Endothelial cell of umbilical vein (primary cell): Measurements from ENCODE around the gene GRID1.

Source experiments
- CTCF ChIP-seq, 2 donors: IDR thresholded peaks; 1 replicate in 1 of 2; 2 replicates in 1 of 2; pipeline ENCODE4 v1.5.1; 2011; ENCODE audit warnings: low read length in 2 of 2, mild to moderate bottlenecking in 2 of 2, moderate library complexity in 2 of 2, control low read depth in 1 of 2, inconsistent platforms in 1 of 2, low read depth in 1 of 2; ENCODE audit not compliant: insufficient read depth in 1 of 2; ENCODE audit errors: extremely low read depth in 1 of 2
- EZH2 ChIP-seq: IDR thresholded peaks from 2 replicates; pipeline ENCODE4 v1.6.1; 2012; ENCODE audit warnings: borderline replicate concordance, low read depth, mild to moderate bottlenecking, moderate library complexity, low read length, inconsistent platforms; ENCODE audit not compliant: severe bottlenecking
- MYC ChIP-seq: IDR thresholded peaks from one replicate; pipeline ENCODE4 v1.6.1; 2011; ENCODE audit warnings: mild to moderate bottlenecking, low read depth, low read length
- POLR2A ChIP-seq: IDR thresholded peaks from 2 replicates; pipeline ENCODE4 v1.6.1; 2012; ENCODE audit warnings: low read depth, mild to moderate bottlenecking, control low read depth, low read length
- POLR2AphosphoS5 ChIP-seq: IDR thresholded peaks from 2 replicates; pipeline ENCODE4 v1.6.1; 2012; ENCODE audit warnings: low read depth, mild to moderate bottlenecking, control low read depth, low read length, moderate library complexity; ENCODE audit not compliant: insufficient read depth

- TF ChIP-seq CTCF (IDR thresholded peaks at IDR 0.05; ENCODE audit: extremely low read depth in 1 of 2, insufficient read depth in 1 of 2, low read depth in 1 of 2, low read length in 2 of 2) = no peak
- TF ChIP-seq POLR2A = no peak
- no peak for TF ChIP-seq EZH2
- no peak for TF ChIP-seq MYC
- TF ChIP-seq POLR2AphosphoS5 = no peak
Measured at GRCh38 chr10:85608706-85609105, 757.9 kb downstream of the GRID1 start.
